Hematopoietic multipotent progenitor cell treated with erythropoietin and hydrocortisone succinate and interleukin-3 and kit ligand, for 15 days (in vitro differentiated cells): ENCODE results near the gene DDN.

ENCODE experiments used
- DNase-seq: peaks from one replicate; pipeline ENCODE4 v3.0.0-alpha.2; 2015; ENCODE audit warnings: low spot score

DDN gene

DNA sequence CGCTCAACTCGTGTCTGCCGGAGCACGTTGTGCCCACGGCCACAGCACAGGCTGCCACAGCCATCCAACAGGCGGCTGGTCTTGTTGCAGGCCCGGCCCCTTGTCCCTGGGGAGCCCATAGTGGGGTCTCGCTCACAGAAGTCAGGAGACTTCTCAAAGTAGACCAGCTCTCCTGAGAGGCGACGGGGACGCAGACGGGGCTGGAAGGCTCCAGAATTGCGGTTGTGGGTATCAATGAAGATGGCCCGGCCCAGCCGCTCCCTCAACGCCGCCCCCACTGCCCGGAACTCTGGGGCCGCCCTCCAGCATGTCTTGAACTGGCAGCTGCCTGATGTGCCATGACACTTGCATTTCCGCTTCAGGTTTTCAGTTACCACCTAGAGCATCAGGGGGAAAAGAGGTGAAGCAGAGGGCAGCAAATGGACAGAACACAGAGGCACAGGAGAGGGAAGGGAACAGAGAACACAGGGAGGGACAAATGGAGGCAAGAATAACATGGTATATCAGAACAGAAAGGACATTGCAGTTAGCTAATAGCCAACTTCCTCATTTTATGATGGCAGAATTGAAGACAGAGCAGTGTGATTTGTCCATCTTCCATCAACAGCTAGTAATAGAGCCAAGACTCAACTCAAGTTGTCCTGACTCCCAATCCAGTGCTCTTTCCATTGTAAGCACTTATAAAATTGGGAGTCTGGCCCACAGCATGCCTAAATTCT lies 32.8 kb downstream of the DDN start:
- no peak for DNase-seq

DNA sequence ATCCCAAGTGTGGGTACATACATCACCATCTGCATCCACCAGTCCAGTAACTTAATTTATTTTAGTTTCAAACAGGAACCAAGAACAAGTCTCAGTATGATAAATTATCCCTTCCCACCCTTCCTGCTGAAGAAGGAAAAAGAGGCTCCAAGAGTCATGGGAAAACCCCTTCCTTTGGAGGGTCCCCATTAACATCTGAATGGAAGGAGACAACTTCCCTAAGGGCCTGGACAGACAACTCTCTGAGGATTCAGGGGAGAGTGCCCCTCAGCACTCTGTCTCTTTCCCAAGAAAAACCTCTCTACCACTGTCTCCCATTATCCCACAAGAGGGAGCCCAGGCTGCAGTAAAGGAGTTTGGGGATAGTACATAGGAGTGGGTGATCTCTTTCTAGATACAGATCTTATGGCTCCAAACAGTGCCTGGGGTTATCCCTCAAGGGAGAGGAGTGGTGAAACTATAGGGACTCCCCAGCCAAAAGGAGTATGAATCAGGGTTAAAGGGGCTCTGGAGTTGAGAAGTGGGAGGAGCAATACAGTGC lies 33.8 kb downstream of the DDN start:
- DNase-seq = no peak

DNA sequence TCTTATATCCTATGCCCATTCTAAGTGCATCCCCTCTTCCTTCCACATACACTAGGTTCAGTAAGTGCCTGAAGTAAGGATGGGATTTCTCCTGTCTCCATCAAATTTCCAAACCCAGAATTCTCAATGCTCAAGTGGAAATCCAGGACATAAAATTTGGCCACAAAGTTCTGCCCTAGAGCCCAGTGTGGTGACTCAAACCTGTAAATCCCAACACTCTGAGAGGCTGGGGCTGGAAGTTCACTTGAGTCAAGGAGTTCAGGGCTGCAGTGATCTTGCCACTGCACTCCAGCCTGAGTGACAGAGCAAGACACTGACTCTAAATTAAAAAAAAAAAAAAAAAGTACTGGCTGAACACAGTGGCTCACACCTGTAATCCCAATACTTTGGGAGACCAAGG lies 37.4 kb downstream of the DDN start:
- no peak for DNase-seq

DNA sequence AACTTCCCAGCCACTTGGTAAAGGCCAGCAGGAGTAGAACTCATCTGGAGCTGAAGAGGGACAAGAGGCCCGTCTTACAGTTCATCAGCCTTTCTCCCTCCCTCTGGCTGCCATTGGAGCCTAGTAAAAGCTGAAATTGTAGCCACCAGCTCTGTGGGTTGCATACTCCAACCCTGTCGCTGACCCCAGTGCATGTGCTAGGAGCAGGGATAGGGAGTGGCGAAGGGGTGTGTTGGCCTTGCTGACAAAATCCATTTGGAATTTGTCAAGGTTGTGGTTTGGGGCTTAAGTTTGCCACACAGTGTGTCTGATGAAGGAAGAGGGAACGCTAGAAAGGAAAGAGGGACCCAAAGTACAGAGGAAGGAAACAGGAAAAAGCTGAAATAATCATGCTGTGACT lies 37.8 kb downstream of the DDN start:
- no peak for DNase-seq

DNA sequence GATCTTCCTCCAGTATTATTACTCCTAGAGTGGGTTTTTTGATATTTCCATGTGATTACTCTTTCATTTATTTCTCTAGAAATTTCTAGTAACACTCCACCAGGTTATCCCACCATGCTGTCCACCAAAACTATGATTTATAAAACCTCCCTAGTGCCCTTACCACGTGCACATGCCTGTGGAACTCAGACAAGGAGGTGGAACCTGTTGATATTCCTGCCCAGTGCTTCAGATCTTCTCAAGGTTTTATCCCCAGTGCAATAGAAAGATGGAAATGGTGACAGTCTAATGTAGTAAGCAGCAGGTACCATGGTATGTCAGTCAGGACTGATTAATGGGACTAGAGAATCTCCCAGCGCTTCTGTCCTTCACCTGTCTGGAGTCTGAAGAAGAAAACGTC lies 38.3 kb downstream of the DDN start:
- no peak for DNase-seq

GRCh38 chr12:48958049-48958388 lies 41.2 kb downstream of the DDN start:
- DNase-seq = no peak

GRCh38 chr12:48957141-48958048 lies 41.8 kb downstream of the DDN start, which contains the start of gene ARF3:
ARF3 (minus strand) TSS chr12:48957487; CDS start chr12:48941095, 16,392 bp downstream.
- DNase-seq = peak; percentile 66

DNA sequence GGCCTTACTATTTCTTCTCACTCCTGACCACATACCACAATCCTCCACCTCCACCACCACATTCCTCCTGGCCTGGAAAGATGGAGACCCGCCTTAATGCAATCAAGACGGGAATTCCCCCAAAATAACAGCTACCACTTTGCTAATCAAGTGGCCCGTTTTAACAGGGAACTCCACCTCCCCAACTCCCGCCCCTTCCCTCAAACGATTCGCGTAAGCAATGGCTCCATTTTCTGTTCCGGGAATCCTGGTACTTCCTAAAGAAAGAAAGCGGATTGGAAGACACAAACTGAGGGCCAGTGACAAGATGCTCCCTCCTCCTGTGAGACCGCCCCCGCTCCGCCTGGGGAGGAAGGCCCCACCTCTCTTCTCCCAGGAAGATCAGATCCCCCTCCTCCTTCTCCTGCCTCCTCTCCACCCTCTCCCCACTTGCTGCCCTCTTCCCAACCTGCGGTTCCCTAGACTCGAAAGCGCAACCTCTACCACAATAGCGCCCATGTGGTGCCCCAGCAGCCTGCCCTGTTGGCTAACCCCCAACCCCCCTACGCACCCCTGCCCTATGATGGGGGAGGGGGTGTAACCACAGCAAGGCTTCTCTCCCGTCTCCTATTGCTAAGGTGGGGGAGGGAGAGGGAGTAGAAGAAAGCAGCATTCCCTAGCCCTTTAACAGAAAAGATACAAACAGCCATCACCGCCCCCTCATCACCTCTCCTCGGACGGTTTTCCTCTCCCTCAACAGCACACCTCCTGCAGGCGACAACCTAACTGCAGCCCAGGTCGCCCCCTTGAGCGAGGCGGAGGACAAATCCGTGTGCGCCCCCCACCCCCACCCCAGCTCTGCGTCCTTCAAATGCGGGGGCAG lies 42.7 kb downstream of the DDN start:
- no peak for DNase-seq

DNA sequence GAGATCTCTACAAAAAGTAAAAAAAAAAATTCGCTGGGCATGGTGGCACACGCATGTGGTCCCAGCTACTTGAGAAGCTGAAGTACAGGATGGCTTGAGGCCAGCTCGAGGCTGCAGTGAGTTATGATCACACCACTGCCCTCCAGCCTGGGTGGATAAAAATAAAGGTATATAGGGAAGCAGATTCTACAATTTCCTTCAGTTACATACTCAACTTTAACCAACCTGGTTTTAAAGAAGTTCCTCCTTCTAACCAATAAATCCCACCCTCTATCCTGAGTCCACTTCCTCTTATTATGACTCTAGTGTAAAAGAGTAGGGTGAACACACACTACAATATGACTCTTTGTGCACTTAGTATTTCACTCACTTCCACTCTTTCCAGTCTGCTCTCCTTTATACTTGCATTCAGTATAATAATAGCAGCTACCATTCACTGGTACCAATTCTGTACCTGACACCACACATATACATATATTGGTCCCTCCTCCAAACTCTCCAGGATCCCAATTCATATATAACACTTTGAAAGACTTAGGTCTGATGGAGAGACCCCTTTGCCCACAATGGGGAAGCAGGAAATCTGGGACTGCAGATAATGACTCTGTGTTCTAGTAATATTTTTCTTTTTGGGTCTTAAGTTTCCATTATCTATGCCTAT lies 44.2 kb downstream of the DDN start:
- DNase-seq = no peak

DNA sequence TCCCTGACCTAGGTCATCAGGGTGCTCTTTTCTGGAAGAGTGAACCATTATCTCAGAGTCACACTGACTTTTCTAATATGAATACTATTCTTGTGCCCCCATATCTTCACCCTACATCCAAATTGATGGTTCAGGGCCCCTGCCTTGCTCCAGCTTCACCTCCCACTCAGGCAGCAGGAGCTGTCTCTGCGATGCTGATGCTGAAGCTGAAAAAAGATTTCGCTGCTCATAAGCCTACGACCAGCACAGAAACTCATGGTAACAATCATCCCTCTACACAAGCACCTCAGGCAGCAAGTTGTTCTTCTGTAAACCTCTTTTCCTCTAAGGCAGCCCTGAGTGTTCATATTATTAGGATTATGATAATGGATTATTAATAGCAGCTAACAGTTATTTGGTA lies 45.1 kb downstream of the DDN start:
- no peak for DNase-seq

GRCh38 chr12:48952691-48953090 lies 46.5 kb downstream of the DDN start:
- no peak for DNase-seq

GRCh38 chr12:48947727-48948126 lies 51.4 kb downstream of the DDN start:
- DNase-seq = no peak

- no peak for DNase-seq
These were observed 52.2 kb downstream of the DDN start for GRCh38 chr12:48946943-48947342.

GRCh38 chr12:48946205-48946604 lies 53.0 kb downstream of the DDN start:
- no peak for DNase-seq
